ENCODE data around the gene CCL7.

The CCL7 gene

DNA sequence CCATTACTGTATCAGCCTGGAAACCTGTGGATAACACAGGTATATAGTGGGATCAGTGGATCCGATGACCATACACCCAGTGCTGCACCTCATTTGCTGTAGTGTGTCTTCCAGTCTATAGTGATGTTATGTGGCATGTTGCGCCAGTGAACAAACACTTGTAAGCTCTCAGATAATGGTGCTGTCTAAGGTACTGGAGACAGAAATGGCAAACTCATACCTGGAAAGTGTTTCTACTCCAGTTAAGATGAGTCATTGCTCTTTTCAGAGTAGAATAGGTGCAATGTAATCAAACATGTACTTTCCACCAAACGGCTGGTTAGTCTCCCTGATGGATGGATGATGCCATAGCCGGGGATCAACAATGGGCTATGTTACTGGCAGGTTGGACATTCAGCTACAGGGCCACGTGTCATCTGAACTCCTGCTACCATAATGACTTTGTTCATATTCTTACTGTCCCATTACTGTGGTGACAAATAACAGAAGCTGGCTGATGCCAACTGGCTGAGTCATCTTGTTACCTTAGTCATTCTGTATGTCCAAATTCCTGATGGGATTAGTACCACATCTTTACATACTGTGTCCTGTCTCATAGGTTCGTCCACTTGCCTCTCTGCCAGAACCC, 21.8 kb downstream of the CCL7 start:
- peak in 1 of 2 experiments; percentile 16 for DNase-seq

DNA sequence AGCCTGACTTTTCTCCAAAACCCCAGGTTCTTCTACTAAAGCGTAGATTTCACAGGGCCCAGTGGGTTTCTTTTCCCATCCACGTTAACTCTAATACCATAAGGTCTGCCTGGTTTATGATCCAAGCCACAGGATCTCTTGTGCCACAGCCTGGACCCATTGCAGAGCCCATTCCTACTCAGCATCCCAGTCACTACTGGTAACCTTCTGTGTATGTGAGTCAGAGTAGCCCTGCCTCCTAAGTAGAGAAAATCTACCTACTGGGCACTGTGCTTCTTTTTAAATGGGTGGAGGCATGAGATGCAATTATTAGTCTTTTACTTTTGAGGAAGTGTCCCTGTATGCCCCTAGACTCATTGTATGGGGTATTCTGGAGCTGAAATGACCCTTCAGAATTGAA, 29.0 kb downstream of the CCL7 start:
- DNase-seq = no peak

DNA sequence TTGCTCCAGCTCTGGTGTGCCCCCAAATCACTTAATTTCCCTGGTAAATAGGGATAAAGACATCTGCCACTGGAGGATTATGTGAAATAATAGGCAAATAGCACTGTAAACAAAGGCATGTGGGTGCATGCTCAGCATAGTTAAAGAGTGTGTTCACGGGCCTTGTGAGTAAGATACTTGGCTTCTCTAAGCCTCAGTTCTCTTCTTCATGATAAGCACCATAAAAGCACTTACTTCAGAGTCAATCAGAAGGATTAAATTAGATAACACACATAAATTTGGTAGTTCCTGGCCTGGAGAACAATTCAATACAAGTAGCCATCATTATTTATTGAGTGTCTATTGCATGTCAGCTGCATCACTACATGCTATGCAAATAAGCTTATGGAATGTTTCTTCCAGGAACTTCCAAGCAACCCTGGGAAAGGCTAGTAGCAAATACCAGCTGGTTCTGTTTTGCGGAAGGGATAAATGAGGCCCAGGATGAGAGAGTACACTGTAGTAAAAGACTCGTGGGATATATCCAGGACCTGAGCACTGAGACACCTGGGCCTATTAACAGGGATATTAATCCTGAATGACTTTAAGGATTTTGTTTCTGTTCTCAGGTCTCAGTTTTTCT, 30.0 kb downstream of the CCL7 start:
- DNase-seq = no peak

DNA sequence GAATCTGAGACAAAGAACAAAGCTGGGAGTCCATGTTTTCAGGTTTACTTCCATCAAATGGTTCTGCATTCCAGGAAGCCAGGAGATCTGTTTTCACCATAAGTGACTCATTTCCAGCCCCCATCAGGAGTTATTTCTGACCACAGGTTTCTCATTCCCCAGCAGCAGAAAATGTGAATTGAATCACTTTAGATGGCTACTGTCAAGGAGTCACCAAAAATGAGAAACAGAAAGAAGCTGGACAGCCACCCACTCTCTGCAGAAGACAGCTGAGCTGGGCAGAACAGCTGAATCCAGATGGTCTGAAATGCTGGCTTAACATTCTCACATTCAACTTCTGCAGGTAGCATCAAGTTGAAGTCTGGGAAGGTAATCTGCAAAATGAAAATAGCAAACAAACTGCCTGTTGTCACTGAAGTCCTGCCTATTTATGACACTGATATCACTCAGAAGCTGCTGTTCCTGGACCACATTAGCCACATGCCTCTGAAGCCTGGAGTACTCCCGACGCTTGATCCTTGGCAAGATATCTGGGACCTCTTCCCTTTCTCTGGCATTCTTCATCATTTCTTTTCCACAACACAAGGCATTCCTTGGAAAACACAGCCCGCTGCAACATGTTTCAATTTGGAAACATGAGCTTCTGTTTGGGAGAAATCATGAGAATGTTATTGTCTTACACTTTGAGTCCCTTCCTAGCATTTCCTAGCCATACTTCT, 30.8 kb downstream of the CCL7 start:
- DNase-seq = no peak

DNA sequence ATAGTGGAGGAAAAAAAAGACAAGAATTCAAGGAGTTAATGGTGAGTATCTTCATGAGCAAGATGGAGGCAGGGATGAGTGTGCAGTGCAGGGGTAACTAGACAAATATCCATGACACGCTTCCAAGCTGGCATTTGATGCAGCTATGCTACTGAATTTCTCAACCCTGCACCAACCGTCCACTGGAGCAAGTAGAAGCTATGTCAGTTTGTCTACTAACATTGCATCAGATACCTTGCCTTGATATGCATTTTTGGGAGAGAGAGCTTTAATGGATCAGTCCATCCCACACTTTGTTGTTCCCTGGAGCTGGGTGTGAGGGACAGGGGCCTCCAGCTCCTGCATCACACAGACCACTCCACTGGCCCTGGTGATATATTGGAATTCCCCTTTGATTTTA, 32.0 kb downstream of the CCL7 start:
- DNase-seq = no peak

DNA sequence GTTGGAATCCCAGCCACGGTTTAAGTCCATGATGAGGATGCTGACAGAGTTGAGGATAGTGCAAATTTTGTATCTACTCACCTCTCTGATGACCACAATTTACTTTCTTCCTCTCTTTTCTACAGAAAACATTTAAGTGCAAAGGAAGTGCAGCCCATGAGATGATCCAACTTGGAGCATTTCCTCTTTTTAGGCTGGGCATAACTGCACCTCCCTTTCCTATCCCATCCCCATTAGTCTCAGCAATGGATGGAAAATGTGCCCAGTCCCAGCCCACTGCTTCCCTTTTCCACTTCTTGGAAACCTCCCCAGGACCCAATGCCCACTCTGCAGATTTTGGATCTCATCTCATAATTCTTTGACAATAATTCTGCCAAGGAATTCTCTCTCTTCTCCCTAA, 32.6 kb downstream of the CCL7 start:
- DNase-seq = no peak

DNA sequence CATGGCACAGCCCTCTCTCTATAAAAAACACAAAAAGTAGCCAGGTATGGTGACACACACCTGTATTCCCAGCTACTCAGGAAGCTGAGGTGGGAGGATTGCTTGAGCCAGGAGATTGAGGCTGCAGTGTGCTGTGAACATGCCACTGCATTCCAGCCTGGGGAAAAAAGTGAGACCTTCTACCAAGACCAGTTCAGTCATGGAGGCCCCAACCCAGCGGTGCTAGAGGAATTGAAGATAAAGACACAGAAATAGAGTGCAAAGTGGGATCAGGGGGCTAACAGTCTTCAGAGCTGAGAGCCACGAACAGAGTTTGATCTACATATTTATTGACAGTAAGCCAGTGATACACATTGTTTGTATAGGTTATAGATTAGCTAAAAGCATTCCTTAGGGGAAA, 33.6 kb downstream of the CCL7 start:
- no peak for DNase-seq

DNA sequence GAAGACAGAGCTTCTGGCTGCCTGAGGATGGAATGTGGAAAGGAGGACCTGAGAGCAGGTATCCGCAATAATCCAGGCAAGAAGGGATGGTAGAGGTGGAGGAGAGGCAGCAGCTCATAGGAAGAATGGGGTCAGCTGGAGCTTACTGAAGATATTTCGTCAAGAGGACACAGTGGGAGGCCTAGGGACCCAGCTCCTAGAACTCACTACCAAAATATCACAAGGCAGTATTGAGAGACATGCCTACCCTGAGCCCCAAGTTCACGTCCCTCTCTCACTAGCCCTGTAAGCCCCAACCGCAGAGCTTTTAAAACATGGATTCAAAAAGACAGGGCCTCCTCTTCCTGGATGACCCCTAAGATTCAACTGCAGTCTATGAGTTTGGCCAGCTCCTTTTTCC, 35.0 kb downstream of the CCL7 start:
- DNase-seq = no peak

DNA sequence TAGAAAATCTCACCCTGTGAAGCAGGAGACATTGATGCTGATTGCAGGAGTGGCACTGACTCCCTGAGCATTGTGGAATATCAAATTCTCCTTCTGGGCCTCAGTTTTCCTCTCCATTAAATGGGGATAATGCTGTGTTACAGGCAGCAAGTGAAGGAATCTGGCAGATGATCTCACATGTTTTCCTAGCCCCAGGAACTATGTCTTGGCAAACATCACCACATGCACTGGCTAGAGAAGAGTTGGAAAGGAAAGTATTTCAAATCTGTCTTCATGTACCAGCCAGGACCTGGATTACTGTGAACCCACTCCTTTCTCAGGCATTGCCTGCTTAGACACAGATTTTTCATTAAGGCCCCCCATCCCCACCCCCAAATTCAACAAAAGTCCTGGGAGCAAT, 35.6 kb downstream of the CCL7 start:
- DNase-seq = no peak

DNA sequence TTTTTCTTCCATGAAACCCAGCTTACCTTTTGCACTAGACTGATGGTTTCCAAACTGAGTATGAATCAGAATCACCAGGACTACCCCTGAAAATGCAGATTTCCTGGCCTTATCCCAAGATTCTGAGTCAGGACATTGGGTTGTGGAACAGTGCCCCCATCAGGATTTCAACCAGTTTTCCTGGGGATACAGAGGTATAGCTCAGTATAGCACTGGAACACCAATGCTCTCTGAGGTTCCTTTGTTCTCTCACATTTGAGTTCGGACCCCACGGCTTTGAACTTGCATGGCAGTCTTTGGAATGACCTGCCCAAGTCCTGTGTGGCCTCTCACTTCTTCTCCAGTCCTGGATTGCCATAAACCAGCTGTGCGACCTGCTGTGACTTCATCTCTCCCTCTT, 36.4 kb downstream of the CCL7 start:
- no peak for DNase-seq

DNA sequence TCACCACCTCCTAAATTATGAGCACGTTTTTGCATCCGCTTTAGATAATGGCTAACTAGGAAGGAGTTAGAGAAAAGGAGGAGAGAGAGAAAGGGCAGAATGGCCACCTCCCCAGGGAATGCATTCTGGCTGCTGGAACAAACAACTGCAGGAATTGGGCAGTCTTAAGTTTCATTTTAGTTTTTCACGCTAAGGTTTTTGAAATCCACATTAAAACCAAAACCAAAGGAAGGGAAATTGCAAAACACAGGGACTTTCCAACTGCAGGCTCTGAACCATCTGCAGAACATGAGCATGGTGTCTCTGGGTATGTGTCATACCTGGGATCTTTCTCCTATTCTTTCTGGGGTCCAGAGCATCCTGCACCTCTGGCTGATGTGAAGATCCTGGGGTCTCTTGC, 37.1 kb downstream of the CCL7 start:
- DNase-seq = no peak

DNA sequence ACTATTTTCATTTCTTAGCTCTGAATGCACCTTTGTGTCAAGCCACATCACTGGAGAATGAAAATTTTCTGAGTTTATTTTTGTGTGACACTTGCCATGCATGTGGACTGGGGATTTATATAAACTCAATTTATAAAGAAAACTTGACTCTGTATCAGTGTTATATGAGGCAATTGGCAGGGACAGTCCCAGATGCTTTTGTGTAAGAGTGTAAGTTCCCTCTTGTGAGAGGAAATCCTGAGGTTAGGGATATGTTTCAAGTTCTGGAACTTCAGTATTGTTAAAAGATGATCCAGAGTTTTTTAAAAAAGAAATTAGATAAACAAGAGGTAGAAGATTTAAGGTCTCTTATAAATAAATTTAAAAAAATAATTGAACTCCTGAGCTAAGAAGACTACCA, 38.4 kb downstream of the CCL7 start:
- no peak for DNase-seq

DNA sequence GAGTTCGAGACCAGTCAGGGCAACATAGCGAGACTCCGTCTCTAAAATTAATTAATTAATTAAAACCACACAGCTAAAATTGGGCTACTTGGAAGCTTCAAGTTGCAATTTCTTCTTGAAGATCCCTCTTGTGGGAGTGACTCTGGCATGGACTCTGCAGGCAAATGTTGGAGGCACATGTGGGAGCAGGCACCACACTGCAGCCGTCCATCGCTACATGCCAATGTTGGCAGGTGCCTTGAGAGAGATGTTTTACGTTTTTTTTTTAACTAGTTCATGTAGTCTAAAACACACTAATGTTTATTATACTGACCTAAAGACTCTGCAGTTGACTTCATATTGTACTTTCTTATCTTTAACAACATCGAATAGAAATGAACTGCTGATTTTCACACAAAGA, 41.3 kb downstream of the CCL7 start:
- DNase-seq = no peak

DNA sequence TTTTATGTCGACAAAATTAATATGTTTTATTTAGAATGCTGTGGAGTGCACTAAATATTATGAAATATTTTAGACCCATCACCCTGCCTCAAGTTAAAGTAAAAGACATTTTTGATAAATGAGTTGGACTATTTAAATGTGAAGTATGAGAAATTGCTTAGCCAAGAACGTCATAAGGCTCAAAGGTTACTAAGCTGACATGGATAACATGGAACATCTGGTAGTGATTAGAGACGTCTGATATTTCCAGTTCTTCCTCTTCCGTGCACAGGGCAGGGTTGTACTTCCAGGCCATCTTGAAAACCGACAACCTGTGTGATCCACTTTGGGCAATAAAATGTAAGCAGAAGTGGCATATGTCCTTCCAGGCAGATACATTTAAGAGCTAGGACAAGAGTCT, 42.1 kb downstream of the CCL7 start:
- no peak for DNase-seq

DNA sequence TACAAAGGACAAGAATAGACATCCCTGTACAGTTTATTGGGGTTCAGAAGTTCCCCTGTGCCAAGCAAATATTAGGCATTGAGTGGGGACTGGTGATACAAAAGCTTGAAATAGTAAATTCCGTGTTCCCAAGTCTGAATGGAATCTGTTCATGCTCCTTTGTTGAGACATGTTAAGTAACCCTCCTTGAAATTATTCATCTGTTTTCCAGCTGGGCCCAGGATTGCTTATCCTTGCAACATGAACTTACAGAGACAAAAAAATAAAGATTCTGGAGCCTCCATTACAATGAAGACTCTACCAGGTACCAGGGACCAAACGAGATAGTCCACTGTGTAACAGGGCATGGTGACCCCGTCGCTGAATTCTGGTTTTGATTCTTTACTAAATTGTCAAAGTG, 43.1 kb downstream of the CCL7 start:
- no peak for DNase-seq

DNA sequence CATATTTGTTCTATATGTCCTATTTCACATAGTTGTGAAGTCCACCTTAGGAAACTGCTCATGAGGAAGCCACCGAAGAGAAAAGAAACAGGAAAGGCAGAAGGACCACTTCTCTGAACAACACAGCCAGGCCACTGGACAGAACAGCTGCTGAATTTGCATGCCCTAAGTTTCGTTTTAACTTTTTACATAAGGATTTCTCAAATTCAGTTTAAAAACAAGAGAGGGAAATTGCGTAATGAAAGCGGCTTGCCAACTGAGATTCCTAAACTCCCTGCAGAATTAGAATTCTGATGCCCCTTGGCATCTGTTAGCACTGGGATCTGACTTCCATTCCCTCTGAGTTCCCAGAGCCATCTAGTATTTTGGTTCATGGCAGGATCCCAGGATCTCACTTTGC, 44.3 kb downstream of the CCL7 start:
- no peak for DNase-seq

DNA sequence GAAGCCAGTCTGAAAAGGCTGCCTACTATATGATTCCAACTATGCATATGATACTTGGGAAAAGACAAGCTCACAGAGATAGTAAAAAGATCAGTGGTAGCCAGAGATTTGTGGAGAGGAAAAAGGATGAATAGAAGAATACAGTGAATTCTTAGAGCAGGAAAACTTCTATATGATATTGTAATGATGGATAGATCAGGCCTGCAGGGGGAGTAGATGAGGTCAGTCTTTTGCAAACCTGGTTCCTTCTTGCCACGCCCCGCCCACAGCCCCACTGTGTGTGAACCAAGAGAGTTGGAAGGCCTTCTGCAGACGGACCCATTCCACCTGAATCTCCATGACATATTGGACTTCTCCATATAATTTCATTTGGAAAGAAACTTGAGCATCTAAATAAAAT, 48.5 kb downstream of the CCL7 start:
- DNase-seq = peak; percentile 22 to 25

DNA sequence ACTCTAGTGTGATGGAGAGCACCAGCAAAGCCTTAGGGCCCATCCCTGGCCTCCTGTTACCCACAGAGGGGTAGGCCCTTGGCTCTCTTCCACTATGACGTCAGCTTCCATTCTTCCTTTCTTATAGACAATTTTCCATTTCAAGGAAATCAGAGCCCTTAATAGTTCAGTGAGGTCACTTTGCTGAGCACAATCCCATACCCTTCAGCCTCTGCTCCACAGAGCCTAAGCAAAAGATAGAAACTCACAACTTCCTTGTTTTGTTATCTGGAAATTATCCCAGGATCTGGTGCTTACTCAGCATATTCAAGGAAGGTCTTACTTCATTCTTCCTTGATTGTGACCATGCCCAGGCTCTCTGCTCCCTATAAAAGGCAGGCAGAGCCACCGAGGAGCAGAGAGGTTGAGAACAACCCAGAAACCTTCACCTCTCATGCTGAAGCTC, 49.0 kb downstream of the CCL7 start, which contains the start of gene CCL8:
CCL8 (plus strand) TSS at position 397 of the 445 bp plus-strand sequence. CDS start 67 bp downstream, outside the sequence.
- no peak for DNase-seq
